IMR-90 (cell line): Measurements from ENCODE around the gene GSTP1.

ENCODE experiments used
- CTCF ChIP-seq: conservative IDR thresholded peaks from 2 replicates; pipeline ENCODE4 v1.5.1; 2012; ENCODE audit warnings: mild to moderate bottlenecking, low read depth, low read length, improper control_type of control experiment
- FOS ChIP-seq: fragments of 150-350 bp; IDR thresholded peaks from 2 replicates; pipeline ENCODE4 v1.6.1; 2016; ENCODE audit warnings: low read depth, low read length
- RAD21 ChIP-seq: IDR thresholded peaks from 2 replicates; pipeline ENCODE4 v1.6.1; 2012; ENCODE audit warnings: low read length, improper control_type of control experiment

DNA sequence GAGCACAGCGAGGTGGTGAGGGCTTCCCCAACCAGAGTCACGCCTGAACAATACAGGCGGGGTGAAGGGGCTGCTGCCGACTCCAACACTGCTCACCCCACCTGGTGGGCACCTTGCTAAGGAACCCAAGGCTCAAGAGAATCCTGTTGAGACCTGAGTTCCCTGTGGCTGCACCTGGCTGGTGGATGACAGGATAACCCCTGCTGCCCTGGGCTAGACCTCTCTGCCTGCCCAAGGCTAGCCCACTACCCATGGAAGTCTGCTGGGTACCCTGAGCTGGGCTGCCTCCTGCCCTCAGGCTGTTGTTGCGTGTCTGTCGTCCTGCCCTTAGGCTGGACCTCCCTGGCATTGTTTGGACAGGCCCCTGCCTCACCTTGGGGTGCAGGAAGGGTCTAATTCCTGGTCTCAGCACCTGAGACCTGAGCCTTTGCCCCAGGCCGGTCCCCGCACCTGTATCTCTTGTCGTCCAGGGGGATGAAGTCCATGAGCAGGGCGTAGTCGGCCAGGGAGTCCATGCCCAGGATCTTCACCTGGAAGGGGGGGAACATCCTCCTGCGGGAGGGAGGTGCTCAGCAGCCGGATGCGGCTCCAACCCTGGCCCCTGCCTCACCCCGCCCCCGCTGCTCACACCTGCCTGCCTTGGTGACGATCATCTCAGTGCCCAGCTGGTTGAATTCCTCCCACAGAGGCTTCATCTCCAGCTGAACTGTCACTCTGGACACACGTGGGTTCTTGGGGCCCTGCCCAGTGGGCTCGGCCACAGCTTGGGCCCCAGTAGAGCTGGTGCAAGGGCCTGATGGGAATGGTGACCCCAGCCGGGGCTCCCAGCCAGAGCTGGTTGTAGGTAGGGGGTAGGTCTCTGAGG, 51.0 kb downstream of the GSTP1 start:
- TF ChIP-seq FOS, result no peak
- no peak for TF ChIP-seq CTCF
- no peak for TF ChIP-seq RAD21
